Measurements from ENCODE around the gene PIGK. TPM values are rescaled to one million over a fixed set of nuclear protein-coding genes. Genes with fewer than 3 reads are reported as not detected.

PIGK gene
- total RNA-seq, 4 donors from 2014 or later = 5.1 to 21.1 (median 7.7) TPM

DNA sequence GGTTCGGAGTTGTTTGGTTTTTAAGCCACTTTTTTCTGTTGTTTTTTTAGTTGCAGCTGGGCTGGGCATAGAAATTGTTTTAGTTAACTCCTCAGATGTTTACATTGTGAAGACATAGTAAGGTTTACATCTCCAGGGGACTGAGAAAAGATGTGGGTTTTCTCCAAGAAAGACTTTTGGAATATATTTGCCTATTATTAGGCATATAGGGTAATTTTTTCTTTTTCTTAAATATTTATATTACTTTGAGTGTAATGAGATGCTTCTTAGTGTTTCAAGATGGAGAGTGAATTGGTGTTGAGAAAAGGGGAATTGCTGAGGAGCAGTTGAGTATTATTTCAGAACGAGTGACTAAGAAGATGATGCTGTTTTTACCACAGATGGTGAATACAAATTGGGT is 26.6 kb upstream of the PIGK start:
- intact Hi-C loops (cut with DNase I; ENCODE audit: low total_unique reads) = no loop called here
- DNase-seq (ENCODE audit: low spot score in 2 of 2) = no peak
- no peak overlapping the region for H3K4me3 ChIP-seq (ENCODE audit: low read depth, poor library complexity, severe bottlenecking)
- whole genome bisulfite sequencing, 2 donors = 84 to 87% methylated on average over 2 of the region's 2 CpGs
- TF ChIP-seq, protein P1, sequence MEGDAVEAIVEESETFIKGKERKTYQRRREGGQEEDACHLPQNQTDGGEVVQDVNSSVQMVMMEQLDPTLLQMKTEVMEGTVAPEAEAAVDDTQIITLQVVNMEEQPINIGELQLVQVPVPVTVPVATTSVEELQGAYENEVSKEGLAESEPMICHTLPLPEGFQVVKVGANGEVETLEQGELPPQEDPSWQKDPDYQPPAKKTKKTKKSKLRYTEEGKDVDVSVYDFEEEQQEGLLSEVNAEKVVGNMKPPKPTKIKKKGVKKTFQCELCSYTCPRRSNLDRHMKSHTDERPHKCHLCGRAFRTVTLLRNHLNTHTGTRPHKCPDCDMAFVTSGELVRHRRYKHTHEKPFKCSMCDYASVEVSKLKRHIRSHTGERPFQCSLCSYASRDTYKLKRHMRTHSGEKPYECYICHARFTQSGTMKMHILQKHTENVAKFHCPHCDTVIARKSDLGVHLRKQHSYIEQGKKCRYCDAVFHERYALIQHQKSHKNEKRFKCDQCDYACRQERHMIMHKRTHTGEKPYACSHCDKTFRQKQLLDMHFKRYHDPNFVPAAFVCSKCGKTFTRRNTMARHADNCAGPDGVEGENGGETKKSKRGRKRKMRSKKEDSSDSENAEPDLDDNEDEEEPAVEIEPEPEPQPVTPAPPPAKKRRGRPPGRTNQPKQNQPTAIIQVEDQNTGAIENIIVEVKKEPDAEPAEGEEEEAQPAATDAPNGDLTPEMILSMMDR (IDR thresholded peaks at IDR 0.05) = no peak
- no peak for TF ChIP-seq POLR2A (IDR thresholded peaks at IDR 0.05)

DNA sequence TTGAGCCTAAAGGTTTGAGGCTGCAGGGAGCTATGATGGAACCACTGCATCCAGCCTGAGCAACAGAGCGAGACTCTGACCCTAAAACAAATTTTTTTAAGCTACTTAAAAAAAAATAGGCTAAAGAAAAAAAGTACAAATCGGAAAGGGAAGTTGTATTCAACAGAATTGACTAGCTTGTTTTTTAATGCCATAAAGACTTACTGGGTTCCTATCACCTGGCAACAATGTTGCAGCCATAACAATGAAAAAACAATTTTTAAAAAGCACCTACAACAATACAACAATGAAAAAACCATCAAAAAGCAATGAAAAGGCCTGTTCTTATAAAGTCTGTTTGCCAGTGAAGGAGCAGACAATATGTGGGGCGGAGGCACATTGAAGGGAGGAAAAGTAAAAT is 20.1 kb upstream of the PIGK start:
- H3K4me3 ChIP-seq (ENCODE audit: low read depth, poor library complexity, severe bottlenecking) = no peak overlapping the region
- intact Hi-C loops (cut with DNase I; ENCODE audit: low total_unique reads) = no loop called here
- DNase-seq (ENCODE audit: low spot score in 2 of 2) = no peak
- whole genome bisulfite sequencing, 2 donors = 62 to 83% methylated on average over 3 of the region's 3 CpGs
- no peak for TF ChIP-seq POLR2A (IDR thresholded peaks at IDR 0.05)
- TF ChIP-seq, protein P1 (IDR thresholded peaks at IDR 0.05) = no peak

- TF ChIP-seq POLR2A (IDR thresholded peaks at IDR 0.05) = no peak
- TF ChIP-seq, protein P1 (IDR thresholded peaks at IDR 0.05) = no peak
- no peak overlapping the region for H3K4me3 ChIP-seq (ENCODE audit: low read depth, poor library complexity, severe bottlenecking)
- no peak for DNase-seq (ENCODE audit: low spot score in 2 of 2)
- intact Hi-C loops (cut with DNase I; ENCODE audit: low total_unique reads) = no loop called here
- WGBS, 2 donors = 89% methylated on average over 1 of the region's 1 CpG
These were observed 19.2 kb upstream of the PIGK start for GRCh38 chr1:77238462-77238861.

DNA sequence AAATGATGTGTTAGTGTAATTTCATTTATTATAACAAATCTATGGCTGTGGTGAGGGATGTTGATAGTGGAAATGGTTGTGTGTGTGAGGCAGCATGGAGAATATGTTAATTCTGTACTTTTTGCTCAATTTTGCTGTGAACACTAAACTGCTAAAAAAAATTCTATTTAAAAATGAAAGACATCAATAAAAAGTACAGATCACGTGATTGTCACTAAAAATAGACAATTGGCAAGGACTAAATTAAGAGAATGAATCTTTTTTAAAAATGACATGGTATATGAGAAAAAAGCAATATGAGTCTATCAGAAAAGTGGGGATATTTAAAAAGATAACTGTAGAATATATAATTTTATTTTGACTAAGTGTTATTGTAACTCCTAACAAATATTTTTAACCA is 15.7 kb upstream of the PIGK start:
- 40 to 41% methylated on average over 1 of the region's 1 CpG for WGBS, 2 donors
- DNase-seq (ENCODE audit: low spot score in 2 of 2) = no peak
- TF ChIP-seq POLR2A (IDR thresholded peaks at IDR 0.05) = no peak
- TF ChIP-seq, protein P1 (IDR thresholded peaks at IDR 0.05) = no peak
- H3K4me3 ChIP-seq (ENCODE audit: low read depth, poor library complexity, severe bottlenecking) = no peak overlapping the region
- intact Hi-C loops (cut with DNase I; ENCODE audit: low total_unique reads) = no loop called here

DNA sequence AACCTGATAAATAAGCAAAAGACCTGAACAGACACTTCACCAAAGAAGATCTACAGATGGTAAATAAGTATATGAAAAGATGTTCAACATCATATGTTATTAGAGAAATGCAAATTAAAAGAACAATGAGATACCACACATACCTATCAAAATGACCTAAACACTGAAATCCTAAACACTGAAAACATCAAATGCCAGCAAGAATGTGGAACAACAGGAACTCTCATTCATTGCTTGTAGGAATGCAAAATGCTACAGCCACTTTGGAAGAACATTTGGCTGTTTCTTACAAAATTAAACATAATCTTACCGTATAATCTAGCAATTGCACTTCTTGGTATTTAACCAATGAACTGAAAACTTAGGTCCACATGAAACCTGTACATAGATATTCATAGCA is 14.9 kb upstream of the PIGK start:
- 81 to 86% methylated on average over 1 of the region's 1 CpG for WGBS, 2 donors
- intact Hi-C loops (cut with DNase I; ENCODE audit: low total_unique reads) = no loop called here
- TF ChIP-seq POLR2A (IDR thresholded peaks at IDR 0.05) = no peak
- TF ChIP-seq, protein P1 (IDR thresholded peaks at IDR 0.05) = no peak
- no peak for DNase-seq (ENCODE audit: low spot score in 2 of 2)
- no peak overlapping the region for H3K4me3 ChIP-seq (ENCODE audit: low read depth, poor library complexity, severe bottlenecking)

DNA sequence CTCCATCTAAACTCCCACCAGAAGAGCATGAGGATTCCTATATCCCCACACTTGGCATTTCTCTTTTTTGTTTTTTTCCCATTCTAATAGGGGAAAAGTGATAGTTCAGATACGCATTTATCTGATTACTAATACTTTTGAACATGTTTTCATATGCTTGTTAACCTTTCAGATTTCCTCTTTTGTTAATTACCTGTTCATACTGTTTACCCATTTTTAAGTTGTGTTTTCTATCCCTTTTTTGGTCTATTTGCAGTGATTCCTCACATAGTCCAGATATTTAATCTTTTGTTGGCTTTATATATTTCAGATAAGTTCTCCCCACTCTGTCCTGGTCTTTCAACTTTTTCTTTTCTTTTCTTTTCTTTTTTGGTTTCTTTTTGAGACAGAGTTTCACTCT is 13.6 kb upstream of the PIGK start:
- TF ChIP-seq, protein P1 (IDR thresholded peaks at IDR 0.05) = no peak
- no peak for TF ChIP-seq POLR2A (IDR thresholded peaks at IDR 0.05)

More for the DNA sequence above, 13.6 kb upstream of the PIGK start:
- intact Hi-C loops (cut with DNase I; ENCODE audit: low total_unique reads) = no loop called here
- no peak for DNase-seq (ENCODE audit: low spot score in 2 of 2)
- WGBS, 2 donors = 97 to 100% methylated on average over 1 of the region's 1 CpG
- H3K4me3 ChIP-seq (ENCODE audit: low read depth, poor library complexity, severe bottlenecking) = no peak overlapping the region
